Natural killer cell treated with Interleukin-12 subunit alpha and Interleukin-12 subunit beta and Interleukin-15 and Interleukin-18, amount 100 ng/mL, for 72 hours (primary cell): ENCODE measurements around the gene PRM2. TPM values are rescaled to one million over a fixed set of nuclear protein-coding genes. Genes with fewer than 3 reads are reported as not detected.

Source experiments
- ATAC-seq, 2 donors: fragments of 150-1000 bp; cut with Tn5 transposase in 1 of 2; sonication (Bioruptor Pico), chemical (Tn5 transposase) in 1 of 2; 2 replicates each; pipeline ENCODE4 v1.10.0; 2021
- DNase-seq: peaks from one replicate; pipeline ENCODE4 v3.0.0; 2022; ENCODE audit warnings: low spot score
- H3K27ac Mint-ChIP-seq, 2 donors: 1 replicate in 1 of 2; 2 replicates in 1 of 2; pipeline ENCODE4 v1.8.0; 2022; ENCODE audit warnings: mixed read lengths in 2 of 2, mild to moderate bottlenecking in 1 of 2, moderate library complexity in 1 of 2
- H3K27me3 Mint-ChIP-seq, 2 donors: 1 replicate in 1 of 2; 2 replicates in 1 of 2; pipeline ENCODE4 v1.8.0; 2022; ENCODE audit warnings: mixed read lengths in 2 of 2
- H3K36me3 Mint-ChIP-seq: one replicate; pipeline ENCODE4 v1.8.0; 2022; ENCODE audit warnings: mixed read lengths
- H3K4me1 Mint-ChIP-seq, 2 donors: 1 replicate in 1 of 2; 2 replicates in 1 of 2; pipeline ENCODE4 v1.8.0; 2022; ENCODE audit warnings: low read depth in 2 of 2, mixed read lengths in 2 of 2, mild to moderate bottlenecking in 1 of 2
- H3K4me3 Mint-ChIP-seq: one replicate; pipeline ENCODE4 v1.8.0; 2022; ENCODE audit warnings: mixed read lengths
- H3K9me3 Mint-ChIP-seq: 2 replicates; pipeline ENCODE4 v1.8.0; 2022; ENCODE audit warnings: mixed read lengths
- total RNA-seq, 2 donors: library from RNA; stranded (reverse); gene quantifications; one replicate each; pipeline ENCODE4 v1.2.3, GENCODE V29; 2022

The PRM2 gene
- total RNA-seq, 2 donors from 2014 or later: not detected

DNA sequence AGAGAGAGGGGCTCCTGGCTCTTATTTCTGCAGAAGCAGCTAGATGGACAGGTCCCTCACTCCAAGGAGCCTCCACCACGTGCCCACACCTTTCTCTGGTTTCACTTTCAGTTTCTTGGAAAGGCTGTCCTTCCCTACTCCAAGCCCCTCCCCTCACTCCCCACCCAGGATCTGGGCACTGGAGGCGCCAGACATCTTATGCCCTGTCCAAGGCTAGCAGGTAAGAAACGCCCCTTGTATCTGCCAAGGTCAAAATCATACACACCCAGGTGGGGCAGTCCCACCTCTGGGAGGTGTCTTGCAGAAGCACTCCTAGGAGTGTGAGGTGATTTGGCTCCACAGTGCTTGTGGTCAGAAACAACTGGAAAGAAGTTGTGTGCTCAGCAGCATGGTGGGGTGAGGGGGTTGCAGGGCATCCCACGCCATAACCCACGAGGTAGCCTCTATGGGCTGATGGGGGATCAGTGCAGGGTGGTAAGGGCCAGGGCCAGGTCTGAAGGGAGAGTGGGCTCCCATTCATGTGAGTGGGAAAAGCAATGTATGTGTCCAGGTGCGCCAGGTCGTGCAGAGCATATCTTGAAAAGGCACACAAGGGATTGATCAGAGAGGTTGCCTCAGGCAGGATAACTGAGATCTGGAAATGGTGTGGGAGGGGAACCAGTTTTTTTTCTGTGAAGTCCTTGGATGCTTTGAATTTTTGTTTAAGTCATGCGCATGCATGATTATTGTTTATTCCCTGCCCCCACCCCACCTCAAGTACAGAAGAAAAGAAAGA is 36.6 kb upstream of the PRM2 start:
- H3K4me1 Mint-ChIP-seq: peaks cover 6 to 27% of the 10 kb centered on the region in 2 donors
- H3K36me3 Mint-ChIP-seq: no peaks in the 10 kb centered on the region
- ATAC-seq (peak; percentile 15 to 49), DNase-seq (peak; percentile 73)
- peak overlapping the region in 1 of 2 donors; percentile 33 for H3K27ac Mint-ChIP-seq
- H3K4me3 Mint-ChIP-seq: peak overlapping the region; percentile 55
- no peaks in the 10 kb centered on the region for H3K9me3 Mint-ChIP-seq
- peaks cover 5 to 8% of the 10 kb centered on the region in 2 donors for H3K27me3 Mint-ChIP-seq

DNA sequence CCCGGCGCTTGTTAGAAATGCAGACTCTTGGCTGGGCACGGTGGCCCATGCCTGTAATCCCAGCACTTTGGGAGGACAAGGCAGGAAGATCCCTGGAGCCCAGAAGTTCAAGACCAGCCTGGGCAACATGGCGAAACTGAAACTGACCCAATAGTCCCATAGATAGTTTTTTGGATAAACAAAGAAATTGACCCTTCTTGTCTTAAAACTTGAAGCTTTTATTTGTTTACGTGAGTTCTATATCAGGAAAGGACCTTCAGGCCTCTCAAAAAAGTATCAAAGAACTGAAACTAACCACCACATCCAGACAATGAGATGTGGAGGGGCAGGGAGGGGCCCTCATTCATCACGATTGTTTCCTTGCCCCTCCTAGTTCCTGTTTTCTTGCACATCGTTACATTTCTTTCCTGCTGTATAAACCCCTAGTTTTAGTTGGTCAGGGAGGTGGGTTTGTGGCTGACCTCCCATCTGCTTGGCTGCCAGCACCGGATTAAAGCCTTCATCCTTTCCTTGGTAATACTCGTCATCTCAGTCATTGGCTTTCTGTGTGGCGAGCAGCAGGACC is 34.8 kb upstream of the PRM2 start:
- peaks cover 10 to 12% of the 10 kb centered on the region in 2 donors for H3K27me3 Mint-ChIP-seq
- H3K36me3 Mint-ChIP-seq: no peaks in the 10 kb centered on the region
- ATAC-seq (peak in 1 of 2 donors; percentile 41), DNase-seq (no peak)
- H3K9me3 Mint-ChIP-seq: no peaks in the 10 kb centered on the region
- peak overlapping the region; percentile 41 to 76 for H3K27ac Mint-ChIP-seq
- peaks cover 14 to 30% of the 10 kb centered on the region in 2 donors for H3K4me1 Mint-ChIP-seq
- H3K4me3 Mint-ChIP-seq: no peak overlapping the region

DNA sequence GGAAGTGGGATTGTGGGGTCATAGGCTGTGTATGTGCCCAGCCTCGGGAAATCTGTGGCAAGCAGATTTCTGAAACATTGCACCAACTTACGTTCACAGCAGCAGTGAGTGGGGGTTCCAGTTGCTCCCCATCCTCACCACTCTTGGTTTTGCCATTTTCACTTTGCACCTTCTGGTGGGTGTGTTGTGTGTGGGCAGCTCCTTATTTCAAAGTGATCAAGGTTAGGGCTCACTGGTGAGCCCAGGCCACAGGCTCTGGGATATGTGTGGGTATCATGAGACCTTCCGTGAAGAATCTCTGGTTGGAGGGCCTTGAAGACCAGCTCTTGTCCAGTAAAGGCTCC is 34.3 kb upstream of the PRM2 start:
- Mint-ChIP-seq H3K27me3 (peaks cover 10% of the 10 kb centered on the region in 2 donors), H3K4me3 (no peak overlapping the region), H3K27ac (no peak overlapping the region), H3K9me3 (no peaks in the 10 kb centered on the region), H3K36me3 (no peaks in the 10 kb centered on the region), H3K4me1 (peaks cover 14 to 28% of the 10 kb centered on the region in 2 donors)
- no peak for ATAC-seq
- DNase-seq: no peak

DNA sequence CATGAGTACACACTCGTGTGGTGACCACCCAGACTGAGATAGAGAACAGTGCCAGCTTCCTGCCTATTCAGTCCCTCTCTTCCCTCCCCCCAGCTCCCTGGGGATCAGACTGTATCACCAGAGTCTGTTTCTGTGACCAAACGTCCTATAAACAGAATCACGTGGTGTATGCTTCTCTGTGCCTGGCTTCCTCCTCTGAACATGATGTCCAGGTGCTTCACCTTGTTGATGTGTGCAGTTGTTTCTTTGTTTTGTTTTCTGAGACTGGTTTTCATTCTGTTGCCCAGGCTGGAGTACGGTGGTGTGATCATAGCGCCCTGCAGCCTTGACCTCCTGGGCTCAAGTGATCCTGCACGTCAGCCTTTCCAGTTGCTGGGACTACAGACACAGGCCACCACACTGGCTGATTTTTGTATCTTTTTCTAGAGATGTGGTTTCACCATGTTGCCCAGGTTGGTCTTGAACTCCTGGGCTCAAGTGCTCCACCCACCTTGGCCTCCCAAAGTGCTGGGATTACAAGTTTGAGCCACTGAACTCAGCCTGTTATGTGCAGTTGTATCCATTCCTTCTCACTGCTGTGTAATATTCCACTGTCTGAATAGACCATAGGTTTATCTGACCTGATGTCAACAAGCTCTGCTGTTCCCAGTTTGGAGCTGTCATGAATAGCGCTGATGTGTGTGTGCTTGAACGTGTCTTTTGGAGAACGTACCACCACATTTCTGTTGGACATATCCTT is 33.8 kb upstream of the PRM2 start:
- peaks cover 10% of the 10 kb centered on the region in 2 donors for H3K27me3 Mint-ChIP-seq

DNA sequence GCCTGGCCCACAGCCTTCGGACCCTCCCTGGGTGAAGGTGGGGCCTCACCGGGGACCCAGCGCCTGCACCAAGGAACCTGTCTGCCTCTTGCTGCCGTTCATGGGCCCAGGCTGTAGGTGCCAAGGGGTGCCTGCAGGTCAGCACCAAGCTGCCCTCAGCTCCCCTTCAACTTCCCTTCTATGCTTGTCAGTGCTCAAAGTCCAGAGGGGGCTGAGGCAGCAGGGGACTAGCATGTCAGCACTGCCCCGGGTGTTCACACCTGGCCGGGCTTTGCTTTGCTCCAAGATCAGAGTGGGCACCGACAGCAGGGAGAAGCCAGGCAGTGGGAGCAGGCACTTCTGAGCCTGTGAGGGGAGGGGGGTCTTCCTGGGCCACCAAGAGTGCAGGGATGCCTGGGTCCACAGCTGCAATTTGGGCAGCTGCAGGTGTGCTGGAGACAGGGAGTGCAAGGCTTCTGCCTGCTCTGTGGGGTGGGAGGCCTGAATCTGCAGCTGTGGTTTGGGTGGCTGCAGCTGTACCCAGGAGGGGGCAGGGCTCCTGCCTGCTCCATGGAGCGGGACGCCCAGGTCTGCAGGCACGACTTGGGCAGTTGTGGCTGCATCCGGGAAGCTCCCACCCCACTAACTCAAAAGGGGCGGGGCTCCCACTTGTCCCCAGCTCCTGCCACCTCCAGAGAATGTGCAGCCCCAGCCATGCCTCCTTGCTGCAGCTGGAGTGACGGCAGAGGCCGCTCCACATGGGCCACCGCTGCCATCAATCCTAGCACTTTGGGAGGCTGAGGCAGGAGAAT is 32.4 kb upstream of the PRM2 start:
- Mint-ChIP-seq H3K27ac (no peak overlapping the region), H3K27me3 (peaks cover 14 to 19% of the 10 kb centered on the region in 2 donors), H3K9me3 (no peaks in the 10 kb centered on the region), H3K4me3 (no peak overlapping the region), H3K36me3 (no peaks in the 10 kb centered on the region), H3K4me1 (peaks cover 14 to 25% of the 10 kb centered on the region in 2 donors)
- DNase-seq (no peak), ATAC-seq (no peak)

More for the DNA sequence above, 33.8 kb upstream of the PRM2 start:
- DNase-seq (no peak), ATAC-seq (no peak)
- no peaks in the 10 kb centered on the region for H3K36me3 Mint-ChIP-seq
- no peak overlapping the region for H3K4me3 Mint-ChIP-seq
- peaks cover 14 to 28% of the 10 kb centered on the region in 2 donors for H3K4me1 Mint-ChIP-seq
- no peaks in the 10 kb centered on the region for H3K9me3 Mint-ChIP-seq
- no peak overlapping the region for H3K27ac Mint-ChIP-seq

DNA sequence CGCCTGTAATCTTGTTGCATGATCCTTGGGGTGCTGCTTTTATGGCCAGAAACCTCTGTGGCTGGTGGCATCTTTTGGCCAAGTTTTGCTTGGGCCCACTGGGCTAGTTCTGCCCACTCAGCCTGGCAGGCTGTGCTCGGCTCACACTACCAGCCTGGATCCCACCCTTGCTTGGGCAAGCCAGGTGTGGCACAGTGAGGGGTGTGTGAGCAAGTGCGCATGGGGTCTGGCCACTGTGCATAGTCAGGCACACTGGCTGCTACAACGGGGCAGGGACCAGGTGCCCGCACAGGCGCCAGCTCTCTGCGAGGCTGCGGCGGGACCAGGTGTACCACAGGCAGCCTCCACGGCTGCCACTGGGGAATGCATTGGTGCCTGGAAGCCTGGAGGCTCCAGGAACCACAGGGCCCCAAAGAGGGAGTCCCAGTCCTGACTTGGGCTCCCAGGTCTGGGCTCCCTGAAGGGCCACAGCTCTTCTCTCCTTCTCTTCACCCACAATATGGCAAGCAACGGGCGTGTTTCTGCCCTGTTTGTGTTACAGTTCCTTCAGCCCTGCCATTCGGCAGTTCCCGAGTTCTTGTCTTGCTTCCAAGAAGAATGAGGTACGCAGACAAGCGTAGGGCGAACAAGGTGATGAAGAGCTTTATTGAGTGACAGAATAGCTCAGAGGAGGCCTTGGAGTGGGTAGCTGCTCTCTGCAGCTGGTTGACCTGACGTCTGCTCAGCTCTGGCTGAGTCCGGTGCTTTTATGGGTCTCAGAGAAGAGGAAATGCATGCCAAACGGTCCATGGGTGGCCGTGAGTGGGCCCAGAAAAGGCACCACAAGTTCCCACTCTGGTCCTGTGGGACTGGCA is 31.6 kb upstream of the PRM2 start:
- ATAC-seq: no peak
- Mint-ChIP-seq H3K27ac (peak overlapping the region in 1 of 2 donors; percentile 4), H3K4me1 (peaks cover 11 to 20% of the 10 kb centered on the region in 2 donors), H3K36me3 (no peaks in the 10 kb centered on the region), H3K9me3 (no peaks in the 10 kb centered on the region), H3K4me3 (no peak overlapping the region), H3K27me3 (peaks cover 18 to 19% of the 10 kb centered on the region in 2 donors)
- no peak for DNase-seq

DNA sequence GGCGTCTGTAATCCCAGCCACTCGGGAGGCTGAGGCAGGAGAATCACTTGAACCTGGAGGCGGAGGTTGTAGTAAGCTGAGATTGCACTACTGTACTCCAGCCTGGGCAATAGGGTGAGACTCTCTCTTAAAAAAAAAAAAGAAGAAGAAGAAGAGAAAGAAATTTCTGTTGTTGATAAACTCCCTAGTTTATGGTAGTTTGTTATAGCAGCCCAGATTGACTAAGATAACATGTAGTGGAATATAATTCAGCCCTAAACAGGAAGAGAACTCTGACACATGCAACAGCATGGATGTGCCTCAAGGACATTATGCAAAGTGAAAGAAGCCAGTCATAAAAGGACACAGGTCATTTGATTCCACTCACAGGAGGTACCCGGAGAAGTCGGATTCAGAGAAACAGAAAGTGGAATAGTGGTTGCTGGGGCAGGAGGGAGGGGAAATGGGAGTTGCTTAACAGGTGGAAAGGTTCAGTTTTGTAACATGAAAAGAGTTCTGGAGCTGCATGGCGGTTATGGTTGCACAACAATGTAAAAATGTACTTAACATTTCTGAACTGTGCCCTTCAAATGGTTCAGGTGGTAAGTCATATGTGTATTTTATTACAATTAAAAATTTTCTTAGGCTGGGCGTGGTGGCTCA is 30.8 kb upstream of the PRM2 start:
- Mint-ChIP-seq H3K4me1 (peaks cover 8 to 18% of the 10 kb centered on the region in 2 donors), H3K4me3 (peak overlapping the region; percentile 3), H3K27me3 (peaks cover 16 to 19% of the 10 kb centered on the region in 2 donors), H3K9me3 (no peaks in the 10 kb centered on the region), H3K36me3 (no peaks in the 10 kb centered on the region), H3K27ac (peak overlapping the region in 1 of 2 donors; percentile 4)
- DNase-seq: no peak
- peak in 1 of 2 donors; percentile 57 for ATAC-seq

DNA sequence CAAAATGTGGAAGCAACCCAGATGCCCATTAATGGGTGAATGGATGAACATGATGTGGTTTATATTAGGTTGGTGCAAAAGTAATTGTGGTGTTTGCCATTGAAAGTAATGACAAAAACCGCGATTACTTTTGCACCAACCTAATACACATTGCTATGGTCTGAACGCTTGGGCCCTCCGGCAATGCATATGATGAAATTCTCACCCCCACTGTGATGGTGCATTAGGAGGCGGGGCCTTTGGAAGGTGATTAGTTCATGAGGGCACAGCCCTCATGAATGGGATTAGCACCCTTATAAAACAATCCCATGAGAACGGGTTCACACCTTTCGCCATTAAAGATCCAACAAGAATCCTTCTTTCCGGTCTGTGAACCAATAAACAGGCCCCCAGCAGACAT is 30.1 kb upstream of the PRM2 start:
- Mint-ChIP-seq H3K4me3 (no peak overlapping the region), H3K27me3 (peaks cover 19% of the 10 kb centered on the region in 2 donors), H3K36me3 (no peaks in the 10 kb centered on the region), H3K9me3 (no peaks in the 10 kb centered on the region), H3K4me1 (peaks cover 8 to 16% of the 10 kb centered on the region in 2 donors), H3K27ac (no peak overlapping the region)
- DNase-seq (no peak), ATAC-seq (no peak)

DNA sequence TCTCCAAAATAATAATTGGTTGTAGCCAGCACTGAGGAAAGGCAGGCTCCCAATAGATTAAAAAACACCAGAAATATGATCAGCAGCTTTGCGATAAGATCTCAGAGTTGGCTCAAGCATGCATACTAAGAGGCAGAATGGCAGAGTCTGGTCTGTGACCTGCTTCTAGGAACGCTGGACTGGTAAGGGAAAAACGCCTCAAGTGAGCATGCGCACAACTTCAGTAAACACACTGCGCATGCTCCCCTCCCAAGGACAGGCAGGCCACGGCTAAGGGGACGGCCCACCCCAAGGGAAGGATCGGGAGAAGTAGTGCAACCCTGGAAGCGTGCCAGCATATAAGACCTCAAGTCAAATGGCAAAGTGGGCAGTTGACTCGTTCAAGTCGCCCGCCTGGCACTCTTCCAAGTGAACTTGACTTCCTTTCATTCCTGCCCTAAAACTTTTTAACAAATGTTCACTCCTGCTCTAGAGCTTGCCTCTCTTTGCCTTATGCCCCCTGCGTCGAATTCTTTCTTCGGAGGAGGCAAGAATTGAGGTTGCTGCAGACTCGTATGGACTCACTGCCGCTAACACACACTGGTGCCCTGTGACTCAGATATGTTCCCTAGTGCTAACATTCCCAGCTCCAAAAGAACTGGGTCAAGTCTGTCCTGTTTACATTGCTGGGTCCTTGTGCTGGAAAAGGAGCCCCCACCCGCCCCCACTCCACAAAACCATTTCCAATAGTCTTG is 27.3 kb upstream of the PRM2 start:
- Mint-ChIP-seq H3K4me3 (no peak overlapping the region), H3K27me3 (peaks cover 20% of the 10 kb centered on the region in 2 donors), H3K27ac (no peak overlapping the region), H3K36me3 (no peaks in the 10 kb centered on the region), H3K9me3 (no peaks in the 10 kb centered on the region), H3K4me1 (peaks cover 10 to 12% of the 10 kb centered on the region in 2 donors)
- no peak for DNase-seq
- ATAC-seq: no peak

DNA sequence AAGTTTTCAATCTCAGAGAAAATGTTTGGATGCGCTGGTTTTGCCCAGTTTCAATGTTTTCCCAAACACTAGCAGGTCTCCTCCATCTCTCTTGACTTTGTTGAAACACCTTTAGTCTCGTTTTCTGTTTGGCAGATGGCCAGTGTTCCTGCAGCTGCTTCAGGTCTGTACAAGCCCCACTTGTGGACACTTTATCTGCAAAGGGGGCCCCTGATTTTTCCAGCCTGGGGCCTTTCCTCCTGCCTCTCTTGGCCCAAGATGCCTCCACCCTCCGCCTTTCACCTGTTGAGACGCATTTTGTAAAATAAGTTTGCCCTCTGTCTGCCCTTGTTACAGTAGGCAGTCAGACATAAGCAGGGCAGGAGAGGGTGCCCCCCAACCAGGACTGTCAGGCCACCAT is 26.7 kb upstream of the PRM2 start:
- Mint-ChIP-seq H3K4me1 (peaks cover 12 to 15% of the 10 kb centered on the region in 2 donors), H3K27me3 (peaks cover 22 to 24% of the 10 kb centered on the region in 2 donors), H3K4me3 (no peak overlapping the region), H3K9me3 (no peaks in the 10 kb centered on the region), H3K36me3 (no peaks in the 10 kb centered on the region), H3K27ac (no peak overlapping the region)
- DNase-seq (no peak), ATAC-seq (no peak)

DNA sequence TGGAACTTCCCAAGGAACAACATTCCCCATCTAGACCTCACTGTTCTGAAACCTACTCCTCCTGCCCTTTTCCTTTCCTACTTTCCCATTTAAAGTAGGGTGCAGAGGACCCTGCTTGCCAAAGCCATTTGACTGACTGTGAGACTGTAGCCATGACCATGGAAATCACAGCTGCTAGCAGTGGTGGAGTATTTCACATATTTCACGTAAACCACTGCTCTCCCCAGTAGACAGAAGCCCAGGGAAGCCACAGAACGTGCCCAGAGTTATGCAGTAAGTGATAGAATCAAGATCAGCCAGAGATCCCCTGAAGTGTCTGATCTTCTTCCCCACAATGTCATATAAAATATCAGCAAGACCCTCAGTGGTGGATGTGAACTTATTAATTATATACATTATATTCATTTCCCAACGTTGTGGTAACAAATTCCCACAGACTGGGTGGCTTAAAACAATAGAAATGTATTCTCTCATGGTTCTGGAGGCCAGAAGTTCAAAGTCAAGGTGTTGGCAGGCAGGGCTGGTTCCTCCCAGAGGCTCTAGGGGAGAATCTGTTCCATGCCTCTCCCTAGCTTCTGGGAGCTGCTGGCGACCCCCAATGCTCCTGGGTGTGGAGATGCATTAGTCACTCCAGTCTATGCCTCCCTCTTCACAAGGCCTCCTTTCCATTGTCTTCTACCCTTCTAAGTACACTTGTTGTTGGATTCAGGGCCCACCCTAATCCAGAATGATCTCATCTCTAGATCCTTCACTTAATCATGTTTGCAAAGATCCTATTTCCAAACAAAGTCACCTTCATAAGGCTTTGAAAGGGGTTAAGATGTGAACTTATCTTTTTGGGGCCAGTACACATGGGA is 25.6 kb upstream of the PRM2 start:
- no peak for ATAC-seq

More for the DNA sequence above, 25.6 kb upstream of the PRM2 start:
- Mint-ChIP-seq H3K36me3 (no peaks in the 10 kb centered on the region), H3K27ac (peak overlapping the region in 1 of 2 donors; percentile 21), H3K4me3 (no peak overlapping the region), H3K9me3 (no peaks in the 10 kb centered on the region), H3K27me3 (peaks cover 18 to 20% of the 10 kb centered on the region in 2 donors), H3K4me1 (peaks cover 16 to 18% of the 10 kb centered on the region in 2 donors)
- DNase-seq: no peak
